NB4 (cell line): Measurements from ENCODE around the gene USP44.

Experiments used
- POLR2A ChIP-seq: IDR thresholded peaks from 2 replicates; pipeline ENCODE4 v1.6.1; 2011; ENCODE audit warnings: mild to moderate bottlenecking; ENCODE audit not compliant: insufficient read length; ENCODE audit errors: extremely low read depth
- TF ChIP-seq, protein P1 (sequence below): IDR thresholded peaks from one replicate; pipeline ENCODE4 v1.5.1; 2012; ENCODE audit warnings: low read depth, low read length

DNA sequence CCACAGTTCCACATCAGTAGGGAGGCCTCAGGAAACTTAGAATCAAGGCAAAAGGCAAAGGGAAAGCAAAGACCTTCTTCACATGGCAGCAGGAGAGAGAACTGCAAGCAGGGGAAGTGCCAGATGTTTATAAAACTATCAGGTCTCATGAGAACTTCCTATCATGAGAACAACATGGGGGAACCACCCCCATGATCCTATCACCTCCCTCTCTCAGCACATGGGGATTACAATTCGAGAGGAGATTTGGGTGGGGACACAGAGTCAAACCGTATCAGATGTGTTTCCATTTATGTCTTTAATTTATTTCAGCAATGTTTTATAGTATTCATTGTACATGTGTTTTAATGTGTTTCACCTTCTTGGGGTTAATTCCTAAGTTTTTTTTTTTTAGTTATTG lies 51.5 kb downstream of the USP44 start:
- TF ChIP-seq, protein P1, sequence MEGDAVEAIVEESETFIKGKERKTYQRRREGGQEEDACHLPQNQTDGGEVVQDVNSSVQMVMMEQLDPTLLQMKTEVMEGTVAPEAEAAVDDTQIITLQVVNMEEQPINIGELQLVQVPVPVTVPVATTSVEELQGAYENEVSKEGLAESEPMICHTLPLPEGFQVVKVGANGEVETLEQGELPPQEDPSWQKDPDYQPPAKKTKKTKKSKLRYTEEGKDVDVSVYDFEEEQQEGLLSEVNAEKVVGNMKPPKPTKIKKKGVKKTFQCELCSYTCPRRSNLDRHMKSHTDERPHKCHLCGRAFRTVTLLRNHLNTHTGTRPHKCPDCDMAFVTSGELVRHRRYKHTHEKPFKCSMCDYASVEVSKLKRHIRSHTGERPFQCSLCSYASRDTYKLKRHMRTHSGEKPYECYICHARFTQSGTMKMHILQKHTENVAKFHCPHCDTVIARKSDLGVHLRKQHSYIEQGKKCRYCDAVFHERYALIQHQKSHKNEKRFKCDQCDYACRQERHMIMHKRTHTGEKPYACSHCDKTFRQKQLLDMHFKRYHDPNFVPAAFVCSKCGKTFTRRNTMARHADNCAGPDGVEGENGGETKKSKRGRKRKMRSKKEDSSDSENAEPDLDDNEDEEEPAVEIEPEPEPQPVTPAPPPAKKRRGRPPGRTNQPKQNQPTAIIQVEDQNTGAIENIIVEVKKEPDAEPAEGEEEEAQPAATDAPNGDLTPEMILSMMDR = no peak
- no peak for TF ChIP-seq POLR2A
